GM12878 (cell line): ENCODE data around the gene LRRC52. TPM values are rescaled to one million over a fixed set of nuclear protein-coding genes. Genes with fewer than 3 reads are reported as not detected.

Experiments
- ATAC-seq: fragments of 200-7000 bp; cut with Tn5 transposase; 3 replicates; pipeline ENCODE4 v1.9.1; 2020; ENCODE audit warnings: mild to moderate bottlenecking, moderate library complexity
- BruUV-seq: library from RNA; stranded (reverse); fragments of 400-500 nt; replicated peaks from 2 replicates; lab custom pipeline; 2021; lab: Mats Ljungman, UMichigan
- CTCF ChIA-PET: fragments of 300-600 bp; sonication (Branson Sonifier 250); formaldehyde crosslinking; extraction: SDS; loops from one replicate; lab custom pipeline; 2021; ENCODE audit warnings: inconsistent platforms; lab: Yijun Ruan, JAX
- POLR2A ChIA-PET: fragments of 350-600 bp; formaldehyde crosslinking; extraction: SDS; loops from one replicate; lab custom pipeline; 2021; ENCODE audit warnings: inconsistent platforms; lab: Charles Lee
- RAD21 ChIA-PET: fragments of 300-600 bp; sonication (Branson Sonifier 250); formaldehyde crosslinking; loops from one replicate; lab custom pipeline; 2023; ENCODE audit warnings: antibody characterized with exemption; ENCODE audit not compliant: unreplicated experiment; lab: Charles Lee
- SMC1A ChIA-PET: fragments of 300-600 bp; sonication (Branson Sonifier 250); formaldehyde crosslinking; loops from one replicate; lab custom pipeline; 2023; ENCODE audit not compliant: unreplicated experiment, uncharacterized antibody; lab: Charles Lee
- DNase-seq: peaks from one replicate; pipeline ENCODE4 v3.0.0-alpha.2; 2011; ENCODE audit warnings: low read depth, low spot score
- FAIRE-seq: peaks from 3 replicates; lab custom pipeline; 2011; peaks lifted over from hg19 to GRCh38; lab: Jason Lieb, UNC
- H2AFZ ChIP-seq: 2 replicates; pipeline ENCODE4 v1.6.0; 2011; ENCODE audit warnings: low read depth, low read length, control low read depth; ENCODE audit not compliant: control insufficient read depth
- H3K27ac ChIP-seq: 2 replicates; pipeline ENCODE4 v1.5.1; 2011; ENCODE audit warnings: control low read depth; ENCODE audit not compliant: control insufficient read depth, insufficient read depth
- H3K27me3 ChIP-seq, 2 experiments: replicated peaks in 1 of 2; 2 replicates each; pipeline versions ENCODE4 v1.6.0 to v1.6.1; 2011; ENCODE audit warnings: low read length in 1 of 2; ENCODE audit not compliant: control insufficient read depth in 2 of 2, insufficient read depth in 2 of 2
- H3K36me3 ChIP-seq, 2 experiments: 2 replicates each; pipeline ENCODE4 v1.5.1; 2011; ENCODE audit warnings: low read length in 1 of 2; ENCODE audit not compliant: control insufficient read depth in 2 of 2, insufficient read depth in 2 of 2
- H3K4me1 ChIP-seq: 2 replicates; pipeline ENCODE4 v1.6.1; 2011; ENCODE audit warnings: mild to moderate bottlenecking, low read length, moderate library complexity, mixed read lengths; ENCODE audit not compliant: control insufficient read depth, insufficient read depth
- H3K4me2 ChIP-seq: 2 replicates; pipeline ENCODE4 v1.6.0; 2011; ENCODE audit warnings: control low read depth; ENCODE audit not compliant: control insufficient read depth, insufficient read depth
- H3K4me3 ChIP-seq: fragments of 200-600 bp; sonication (generic); 2 replicates; pipeline ENCODE4 v1.5.1; 2016
- H3K79me2 ChIP-seq: 2 replicates; pipeline ENCODE4 v1.6.0; 2011; ENCODE audit warnings: low read length; ENCODE audit not compliant: control insufficient read depth, insufficient read depth
- H3K9ac ChIP-seq: 2 replicates; pipeline ENCODE4 v1.8.0; 2011; ENCODE audit warnings: low read length, control low read depth, mixed read lengths; ENCODE audit not compliant: control insufficient read depth, insufficient read depth
- H3K9me3 ChIP-seq: replicated peaks from 3 replicates; pipeline ENCODE4 v1.5.1; 2011; ENCODE audit warnings: mild to moderate bottlenecking, low read length; ENCODE audit not compliant: control insufficient read depth, insufficient read depth
- H4K20me1 ChIP-seq: 2 replicates; pipeline ENCODE4 v1.6.0; 2011; ENCODE audit not compliant: control insufficient read depth, insufficient read depth
- ATF7 ChIP-seq: fragments of 450-650 bp; IDR thresholded peaks from 2 replicates; pipeline ENCODE4 v1.6.1; 2016; ENCODE audit warnings: low read depth, mild to moderate bottlenecking
- BCL11A ChIP-seq: IDR thresholded peaks from 2 replicates; pipeline ENCODE4 v1.6.1; 2011; ENCODE audit warnings: low read depth, low read length
- CHD1 ChIP-seq: IDR thresholded peaks from 2 replicates; pipeline ENCODE4 v1.6.1; 2012; ENCODE audit warnings: low read depth, low read length, improper control_type of control experiment
- DPF2 ChIP-seq: fragments of 450-650 bp; IDR thresholded peaks from 2 replicates; pipeline ENCODE4 v1.6.1; 2017; ENCODE audit warnings: mild to moderate bottlenecking
- EP300 ChIP-seq, 2 experiments: fragments of 150-350 bp in 1 of 2; IDR thresholded peaks; 2 replicates each; pipeline ENCODE4 v1.6.1; 2011 to 2012; ENCODE audit warnings: low read depth in 2 of 2, low read length in 2 of 2, borderline replicate concordance in 1 of 2, improper control_type of control experiment in 1 of 2, inconsistent platforms in 1 of 2; ENCODE audit not compliant: control insufficient read depth in 1 of 2
- JUNB ChIP-seq: IDR thresholded peaks from 2 replicates; pipeline ENCODE4 v1.6.1; 2016; ENCODE audit warnings: antibody characterized with exemption, mild to moderate bottlenecking
- JUND ChIP-seq: IDR thresholded peaks from 2 replicates; pipeline ENCODE4 v1.6.1; 2012; ENCODE audit warnings: low read depth, mild to moderate bottlenecking, low read length, improper control_type of control experiment, moderate library complexity
- NR2C2 ChIP-seq: IDR thresholded peaks from 2 replicates; pipeline ENCODE4 v1.6.1; 2011; ENCODE audit warnings: borderline replicate concordance, low read depth; ENCODE audit not compliant: control insufficient read depth, insufficient read length
- RAD21 ChIP-seq: IDR thresholded peaks from 2 replicates; pipeline ENCODE4 v1.6.1; 2011; ENCODE audit warnings: mild to moderate bottlenecking, low read depth, low read length, moderate library complexity; ENCODE audit not compliant: insufficient read depth
- RCOR1 ChIP-seq: conservative IDR thresholded peaks from 2 replicates; pipeline ENCODE4 v1.6.1; 2012; ENCODE audit warnings: low read depth, low read length, improper control_type of control experiment
- SMC3 ChIP-seq: IDR thresholded peaks from 2 replicates; pipeline ENCODE4 v1.6.1; 2011; ENCODE audit warnings: low read length, improper control_type of control experiment, borderline replicate concordance
- ZNF384 ChIP-seq: IDR thresholded peaks from 2 replicates; pipeline ENCODE4 v1.6.1; 2012; ENCODE audit warnings: low read depth, mild to moderate bottlenecking, low read length, improper control_type of control experiment, borderline replicate concordance
- in situ Hi-C: fragments of 300-500 bp; cut with MboI; formaldehyde crosslinking; loops from 9 replicates; pipeline ENCODE4 v1.14.3; 2018; ENCODE audit warnings: mixed read lengths
- intact Hi-C: fragments of 100-400 bp; cut with micrococcal nuclease; formaldehyde crosslinking; loops from one replicate; pipeline ENCODE4 v1.14.2; 2022; ENCODE audit not compliant: unreplicated experiment
- polyA plus RNA-seq, 11 experiments: library from polyadenylated mRNA; depleted of rRNA in 4 of 11; unstranded in 6 of 11; stranded (reverse) in 5 of 11; fragments of >200 nt; fragmentation: Nextera tagmentation in 4 of 11; fragmentation: Illumina TruSeq in 1 of 11; extraction: Ambion mirVana in 4 of 11; extraction: Trizol in 1 of 11; gene quantifications; 1 replicate in 1 of 11; 2 replicates in 10 of 11; pipeline versions ENCODE4 v1.2.1 to v1.2.3, GENCODE V29; 2011 to 2016; ENCODE audit warnings: inconsistent platforms in 2 of 11, missing spikeins in 2 of 11, low read depth in 1 of 11
- total RNA-seq, 4 experiments: library from RNA; depleted of rRNA in 3 of 4; stranded (reverse); fragments of >200 nt in 3 of 4; fragmentation: Illumina TruSeq in 1 of 4; extraction: Trizol in 1 of 4; gene quantifications; 2 replicates each; pipeline versions ENCODE4 v1.2.1 to v1.2.3, GENCODE V29; 2013 to 2021

The LRRC52 gene
- total and polyA plus RNA-seq, 10 of the 15 experiments (the other 5 are each of a cell fraction or from before 2014, with no cell fraction given), result not detected

DNA sequence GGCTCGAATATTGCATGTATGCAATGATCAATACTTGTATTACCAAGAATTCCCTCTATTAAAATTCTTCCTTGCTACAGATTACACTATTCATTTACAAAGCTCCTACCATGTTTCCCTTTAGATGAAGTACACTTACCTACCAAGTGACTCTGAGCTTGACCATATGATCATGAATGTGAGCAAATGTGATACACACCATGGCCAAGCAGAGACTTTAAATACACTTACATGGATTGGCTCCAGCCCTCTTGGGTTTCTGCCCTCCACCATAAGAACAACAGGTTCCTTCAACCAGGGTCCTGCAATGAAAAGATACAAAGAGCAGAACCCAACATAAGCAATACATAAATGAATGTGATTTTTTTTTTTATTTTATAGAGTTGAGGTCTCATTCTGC, 30.0 kb downstream of the LRRC52 start (continued):
- TF ChIP-seq RCOR1, result no peak
- no peak for TF ChIP-seq SMC3
- TF ChIP-seq, all 136 proteins: peak for 0

DNA sequence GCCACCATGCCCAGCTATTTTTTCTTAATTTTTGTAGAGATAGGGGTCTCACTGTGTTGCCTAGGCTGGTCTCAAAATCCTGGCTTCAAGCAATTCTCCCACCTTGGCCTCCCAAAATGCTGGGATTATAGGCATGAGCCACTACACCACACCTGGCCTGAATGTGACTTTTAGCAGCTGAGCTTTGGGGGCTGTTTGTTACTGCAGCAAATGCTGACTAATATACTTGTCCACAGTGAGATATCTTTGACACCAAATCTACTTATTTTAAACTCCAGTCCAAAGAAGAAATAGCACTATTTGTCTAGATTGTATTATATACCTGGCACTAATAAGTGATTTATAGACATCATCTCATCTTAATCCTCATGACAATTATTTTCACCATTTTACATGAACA, 30.5 kb downstream of the LRRC52 start:
- ChIA-PET CTCF (interaction anchor here (1.2 to 2.2 kb wide), 4 partner anchors 18 to 206 kb away, joined by 3 to 5 read pairs (median 4); no protein-coding TSS in a partner anchor), RAD21 (no interaction called here), SMC1A (no interaction called here)
- FAIRE-seq, result no peak
- Histone ChIP-seq H3K79me2 (no peaks in the 10 kb centered on the region), H3K9me3 (no peaks in the 10 kb centered on the region), H3K4me3 (no peak overlapping the region)
- in situ Hi-C loops, result no loop called here
- no peak for TF ChIP-seq JUND
- TF ChIP-seq EP300 (IDR thresholded peaks at IDR 0.05; ENCODE audit: borderline replicate concordance in 1 of 2, control insufficient read depth in 1 of 2, low read depth in 2 of 2, low read length in 2 of 2), result no peak
- TF ChIP-seq NR2C2, result no peak
- TF ChIP-seq DPF2, result no peak
- no peak for TF ChIP-seq CHD1
- no peak for TF ChIP-seq JUNB
- TF ChIP-seq ATF7, result no peak
- TF ChIP-seq BCL11A, result no peak
- no peak for TF ChIP-seq RAD21
- no peak for TF ChIP-seq ZNF384
- TF ChIP-seq, all 136 proteins: peak for 0
- H3K27me3 ChIP-seq, result peaks cover 0 to 4% of the 10 kb centered on the region in 2 experiments; a peak in 3 of 4 replicates
- DNase-seq, result no peak
- H3K4me2 ChIP-seq, result no peak overlapping the region
- no peaks in the 10 kb centered on the region for H3K36me3 ChIP-seq
- no peak for ATAC-seq
- no peak overlapping the region for H3K9ac ChIP-seq
- no peaks in the 10 kb centered on the region for H3K4me1 ChIP-seq
- no TSS peak for BruUV-seq
- no peak overlapping the region for H3K27ac ChIP-seq
- no peak overlapping the region for H2AFZ ChIP-seq
- no peaks in the 10 kb centered on the region for H4K20me1 ChIP-seq
- POLR2A ChIA-PET, result no interaction called here
- intact Hi-C loops, result no loop called here
